ENCODE results near the gene TMEM114.

- no peak for TF ChIP-seq EZH2phosphoT487 (IDR thresholded peaks at IDR 0.05; ENCODE audit: insufficient read depth, low read depth)
- no peak for TF ChIP-seq EZH2 (IDR thresholded peaks at IDR 0.05; ENCODE audit: insufficient read depth, poor library complexity, severe bottlenecking)
Observed at GRCh38 chr16:8623634-8624033, 33.3 kb upstream of the TMEM114 start.
